Transverse colon (tissue), 4 donors: ENCODE data around the gene BEX2. TPM values are rescaled to one million over a fixed set of nuclear protein-coding genes. Genes with fewer than 3 reads are reported as not detected.
A peak's percentile ranks its signal among the peaks of the same experiment; 100 is the strongest.

ENCODE experiments used
- DNase-seq: peaks from one replicate; pipeline ENCODE4 v3.0.0-alpha.2; 2019
- H3K27ac ChIP-seq, 4 donors: fragments of 200-600 bp; sonication (generic); 2 replicates each; pipeline ENCODE4 v1.5.1; 2016 to 2018; ENCODE audit warnings: inconsistent platforms in 4 of 4
- H3K27me3 ChIP-seq: fragments of 200-600 bp; sonication (generic); 2 replicates; pipeline ENCODE4 v1.5.1; 2017; ENCODE audit warnings: inconsistent platforms
- H3K36me3 ChIP-seq, 4 donors: fragments of 200-600 bp; sonication (generic); 2 replicates each; pipeline ENCODE4 v1.5.1; 2017 to 2019; ENCODE audit warnings: inconsistent platforms in 4 of 4
- H3K4me1 ChIP-seq, 4 donors: fragments of 200-600 bp; sonication (generic); 2 replicates each; pipeline ENCODE4 v1.5.1; 2017 to 2020; ENCODE audit warnings: inconsistent platforms in 4 of 4
- H3K4me3 ChIP-seq, 4 donors: fragments of 200-600 bp; sonication (generic); 1 replicate in 1 of 4; 2 replicates in 3 of 4; pipeline versions ENCODE4 v1.5.1 to v1.6.1; 2017 to 2019; ENCODE audit warnings: inconsistent platforms in 4 of 4
- H3K9me3 ChIP-seq, 2 donors: fragments of 200-600 bp; sonication (generic); 2 replicates each; pipeline ENCODE4 v1.5.1; 2017 to 2019; ENCODE audit warnings: inconsistent platforms in 2 of 2
- EP300 ChIP-seq: sonication (generic); formaldehyde crosslinking; IDR thresholded peaks from one replicate; pipeline ENCODE4 v1.6.1; 2017; ENCODE audit warnings: antibody characterized with exemption, low read depth
- POLR2A ChIP-seq: fragments of 450-650 bp; IDR thresholded peaks from one replicate; pipeline ENCODE4 v1.6.1; 2016; ENCODE audit warnings: antibody characterized with exemption, mild to moderate bottlenecking, moderate library complexity
- POLR2AphosphoS5 ChIP-seq, 3 donors: sonication (generic); formaldehyde crosslinking; IDR thresholded peaks; one replicate each; pipeline ENCODE4 v1.6.1; 2016; ENCODE audit warnings: antibody characterized with exemption in 3 of 3
- WGBS, 2 donors: methylation state at CpG; one replicate each; pipeline ENCODE4 v1.1.5; 2018; ENCODE audit warnings: low coverage in 1 of 2; 5-methylcytosine and 5-hydroxymethylcytosine counted together
- in situ Hi-C, 4 donors: fragments of 200-750 bp; cut with MboI; loops; one replicate each; pipeline versions ENCODE4 v1.15.0 to v1.15.1; 2017; ENCODE audit warnings: low sequenced_read_pairs in 3 of 4, low pct_ligation_motif_present in 1 of 4, low pct_unique_long_range_greater_than_20kb in 1 of 4
- intact Hi-C: fragments of 100-400 bp; cut with DNase I; formaldehyde crosslinking; loops from one replicate; pipeline ENCODE4 v1.15.1; 2023; ENCODE audit warnings: low total_unique reads
- total RNA-seq, 4 donors: library from RNA; depleted of rRNA; stranded (reverse); fragments of >200 nt; gene quantifications; one replicate each; pipeline ENCODE4 v1.1.0, GENCODE V29; 2016
- TF ChIP-seq, protein P1 (sequence below), 5 experiments: fragments of 200-600 bp in 3 of 5; fragments of 450-650 bp in 2 of 5; sonication (generic) in 3 of 5; IDR thresholded peaks; 1 replicate in 2 of 5; 2 replicates in 3 of 5; pipeline ENCODE4 v1.5.1; 2016 to 2017; ENCODE audit warnings: antibody characterized with exemption in 5 of 5, inconsistent platforms in 3 of 5, mild to moderate bottlenecking in 2 of 5, moderate library complexity in 1 of 5

The BEX2 gene
- total RNA-seq, 4 donors from 2014 or later = 7.5 to 9.1 (median 8.7) TPM; not detected in 1

DNA sequence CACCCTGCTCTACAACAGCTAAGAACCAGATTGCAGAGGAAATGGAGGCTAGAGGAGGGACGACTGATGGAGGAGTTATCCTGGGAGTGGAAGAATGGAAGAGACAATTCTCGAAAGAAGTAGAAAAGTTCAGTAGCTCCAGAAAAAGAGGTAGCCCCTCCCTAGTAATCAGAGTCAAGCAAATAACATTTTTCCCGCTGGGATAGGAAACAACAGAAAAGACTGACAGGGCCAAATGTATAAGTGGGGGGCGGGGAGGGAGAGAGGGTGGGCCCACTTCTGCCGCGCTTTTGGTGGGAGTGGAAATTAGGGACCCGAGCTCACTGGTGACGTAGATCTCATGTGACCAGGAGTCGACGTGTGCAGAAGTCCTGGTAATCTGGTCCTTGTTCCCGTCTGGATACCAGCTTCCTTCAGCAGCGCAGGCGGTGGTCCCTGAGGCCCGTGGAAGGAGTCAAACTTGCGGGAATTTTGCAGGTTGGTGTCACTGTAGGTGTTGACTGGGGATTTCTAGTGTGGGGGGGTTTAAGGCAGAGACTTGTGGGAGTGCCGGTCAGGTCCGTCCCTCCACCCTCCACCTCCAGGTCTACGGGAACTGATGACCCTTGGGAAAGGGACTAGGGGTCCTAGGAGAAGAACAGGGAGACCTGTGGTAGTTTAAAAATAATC is 45.5 kb upstream of the BEX2 start, which contains the start of gene TCEAL9:
Gene TCEAL9, plus strand, starts transcription at position 377 of the 669 bp plus-strand sequence. CDS start 1,179 bp downstream, outside the sequence.
- in situ Hi-C loops (no loop called here), intact Hi-C loops (no loop called here)
- H3K9me3 ChIP-seq = no peaks in the 10 kb centered on the region
- no peaks in the 10 kb centered on the region for H3K27me3 ChIP-seq
- WGBS, 2 donors = 17% methylated on average over 18 of the region's 18 CpGs; no CpG with 5 or more reads in 1 of the 2 donors
- TF ChIP-seq POLR2AphosphoS5 (IDR thresholded peaks at IDR 0.05) (peak; percentile 89 to 93 (median 92)), EP300 (no peak), POLR2A (peak; percentile 80)
- TF ChIP-seq, protein P1, sequence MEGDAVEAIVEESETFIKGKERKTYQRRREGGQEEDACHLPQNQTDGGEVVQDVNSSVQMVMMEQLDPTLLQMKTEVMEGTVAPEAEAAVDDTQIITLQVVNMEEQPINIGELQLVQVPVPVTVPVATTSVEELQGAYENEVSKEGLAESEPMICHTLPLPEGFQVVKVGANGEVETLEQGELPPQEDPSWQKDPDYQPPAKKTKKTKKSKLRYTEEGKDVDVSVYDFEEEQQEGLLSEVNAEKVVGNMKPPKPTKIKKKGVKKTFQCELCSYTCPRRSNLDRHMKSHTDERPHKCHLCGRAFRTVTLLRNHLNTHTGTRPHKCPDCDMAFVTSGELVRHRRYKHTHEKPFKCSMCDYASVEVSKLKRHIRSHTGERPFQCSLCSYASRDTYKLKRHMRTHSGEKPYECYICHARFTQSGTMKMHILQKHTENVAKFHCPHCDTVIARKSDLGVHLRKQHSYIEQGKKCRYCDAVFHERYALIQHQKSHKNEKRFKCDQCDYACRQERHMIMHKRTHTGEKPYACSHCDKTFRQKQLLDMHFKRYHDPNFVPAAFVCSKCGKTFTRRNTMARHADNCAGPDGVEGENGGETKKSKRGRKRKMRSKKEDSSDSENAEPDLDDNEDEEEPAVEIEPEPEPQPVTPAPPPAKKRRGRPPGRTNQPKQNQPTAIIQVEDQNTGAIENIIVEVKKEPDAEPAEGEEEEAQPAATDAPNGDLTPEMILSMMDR (IDR thresholded peaks at IDR 0.05) = no peak
- peak within 1 kb of the TSS; percentile 87 to 92 (median 88) for H3K27ac ChIP-seq
- peak; percentile 63 for DNase-seq
- H3K4me3 ChIP-seq = peak within 1 kb of the TSS; percentile 43 to 74 (median 64)
- H3K4me1 ChIP-seq = no peaks in the 10 kb centered on the region
- H3K36me3 ChIP-seq = no peaks in the 10 kb centered on the region

GRCh38 chrX:103347682-103348397 is 37.0 kb upstream of the BEX2 start:
- Histone ChIP-seq H3K4me1 (no peaks in the 10 kb centered on the region), H3K36me3 (no peaks in the 10 kb centered on the region), H3K9me3 (no peaks in the 10 kb centered on the region), H3K4me3 (no peak overlapping the region), H3K27me3 (no peaks in the 10 kb centered on the region), H3K27ac (no peak overlapping the region)
- 70 to 75% methylated on average over 9 to 29 of the region's 29 CpGs for WGBS, 2 donors
- intact Hi-C loops (loop anchor here (10.0 kb wide), 1 partner anchor 117 kb away; no protein-coding TSS in a partner anchor), in situ Hi-C loops (loop anchor here in 2 of 4 donors (10.0 to 25.0 kb wide), 2 partner anchors 114 to 117 kb away; no protein-coding TSS in a partner anchor)
- DNase-seq = no peak
- TF ChIP-seq, protein P1 (IDR thresholded peaks at IDR 0.05) = no peak
- no peak for TF ChIP-seq POLR2AphosphoS5 (IDR thresholded peaks at IDR 0.05)
- no peak for TF ChIP-seq POLR2A
- TF ChIP-seq EP300 = no peak

GRCh38 chrX:103344606-103345005 is 33.8 kb upstream of the BEX2 start:
- Histone ChIP-seq H3K27ac (no peak overlapping the region), H3K4me1 (no peaks in the 10 kb centered on the region), H3K27me3 (no peaks in the 10 kb centered on the region), H3K4me3 (no peak overlapping the region), H3K9me3 (no peaks in the 10 kb centered on the region), H3K36me3 (no peaks in the 10 kb centered on the region)
- intact Hi-C loops = loop anchor here (10.0 kb wide), 1 partner anchor 120 kb away; no protein-coding TSS in a partner anchor
- no peak for DNase-seq
- in situ Hi-C loops = loop anchor here in 2 of 4 donors (10.0 to 25.0 kb wide), 2 partner anchors 118 to 120 kb away; no protein-coding TSS in a partner anchor
- WGBS, 2 donors = 66% methylated on average over 2 of the region's 2 CpGs; no CpG with 5 or more reads in 1 of the 2 donors
- TF ChIP-seq POLR2AphosphoS5 (IDR thresholded peaks at IDR 0.05) (no peak), POLR2A (no peak), EP300 (no peak)
- TF ChIP-seq, protein P1 (IDR thresholded peaks at IDR 0.05) = no peak

GRCh38 chrX:103343105-103343504 is 32.3 kb upstream of the BEX2 start:
- TF ChIP-seq POLR2AphosphoS5 (IDR thresholded peaks at IDR 0.05) = no peak
- TF ChIP-seq, protein P1 (IDR thresholded peaks at IDR 0.05) = peak; percentile 53 to 70 (median 59)
- H3K36me3 ChIP-seq = no peaks in the 10 kb centered on the region
- H3K27ac ChIP-seq = no peak overlapping the region
- H3K9me3 ChIP-seq = no peaks in the 10 kb centered on the region
- no peaks in the 10 kb centered on the region for H3K27me3 ChIP-seq
- in situ Hi-C loops (loop anchor here in 2 of 4 donors (10.0 to 25.0 kb wide), 2 partner anchors 119 to 122 kb away; no protein-coding TSS in a partner anchor), intact Hi-C loops (loop anchor here (10.0 kb wide), 1 partner anchor 122 kb away; no protein-coding TSS in a partner anchor)
- peak; percentile 52 for DNase-seq
- 8% methylated on average over 2 of the region's 2 CpGs; no CpG with 5 or more reads in 1 of the 2 donors for WGBS, 2 donors
- no peaks in the 10 kb centered on the region for H3K4me1 ChIP-seq
- no peak overlapping the region for H3K4me3 ChIP-seq
